ENCODE measurements around the gene IL1R2.

Gene IL1R2

DNA sequence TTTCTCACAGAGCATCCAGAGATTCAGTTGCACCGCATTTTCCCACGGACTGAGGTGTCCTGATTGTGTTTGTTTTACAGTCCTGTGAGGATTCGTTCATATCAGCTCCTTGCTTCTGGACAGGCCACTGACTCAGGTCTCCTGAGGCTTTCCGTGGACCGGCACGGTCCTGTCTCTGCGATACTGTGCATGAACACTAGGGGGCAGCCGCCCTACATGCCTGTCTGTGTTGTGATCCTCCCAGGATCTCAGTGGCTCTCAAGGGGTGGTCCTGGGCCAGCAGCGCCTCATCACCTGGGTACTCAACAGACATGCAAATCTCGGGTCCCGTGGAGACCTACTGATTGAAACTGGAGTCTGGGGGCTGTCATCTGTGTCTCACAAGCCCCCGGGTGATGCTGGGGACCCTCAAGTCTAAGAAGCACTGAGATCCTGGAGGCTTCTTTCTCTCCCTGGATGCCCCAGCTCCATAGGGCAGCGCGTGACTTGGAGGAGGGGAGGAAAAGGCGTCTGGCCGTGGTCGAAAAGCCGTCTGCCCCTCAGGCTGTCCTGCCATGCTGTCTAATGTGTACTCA, 28.9 kb downstream of the IL1R2 start:
- DNase-seq (ENCODE audit: low read depth in 2 of 2), result peak; percentile 65 to 72

GRCh38 chr2:102021779-102022178, 30.0 kb downstream of the IL1R2 start:
- DNase-seq (ENCODE audit: low read depth in 2 of 2), result no peak

GRCh38 chr2:102022884-102023539, 31.3 kb downstream of the IL1R2 start:
- no peak for DNase-seq (ENCODE audit: low read depth in 2 of 2)

DNA sequence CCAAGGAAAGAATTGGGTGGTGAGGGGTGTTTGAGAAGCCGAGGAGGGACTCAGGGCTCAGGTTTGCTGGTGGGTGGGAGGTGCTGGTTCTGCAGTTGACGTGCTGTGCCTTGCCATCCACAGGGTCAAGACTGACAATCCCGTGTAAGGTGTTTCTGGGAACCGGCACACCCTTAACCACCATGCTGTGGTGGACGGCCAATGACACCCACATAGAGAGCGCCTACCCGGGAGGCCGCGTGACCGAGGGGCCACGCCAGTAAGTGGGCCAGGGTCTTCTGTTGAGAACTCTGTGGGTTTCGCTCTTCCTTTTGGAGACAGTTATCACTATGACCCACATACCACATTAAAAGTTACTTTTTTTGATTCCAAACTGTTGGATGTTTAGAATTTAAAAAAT, 32.6 kb downstream of the IL1R2 start:
- no peak for DNase-seq (ENCODE audit: low read depth in 2 of 2)

DNA sequence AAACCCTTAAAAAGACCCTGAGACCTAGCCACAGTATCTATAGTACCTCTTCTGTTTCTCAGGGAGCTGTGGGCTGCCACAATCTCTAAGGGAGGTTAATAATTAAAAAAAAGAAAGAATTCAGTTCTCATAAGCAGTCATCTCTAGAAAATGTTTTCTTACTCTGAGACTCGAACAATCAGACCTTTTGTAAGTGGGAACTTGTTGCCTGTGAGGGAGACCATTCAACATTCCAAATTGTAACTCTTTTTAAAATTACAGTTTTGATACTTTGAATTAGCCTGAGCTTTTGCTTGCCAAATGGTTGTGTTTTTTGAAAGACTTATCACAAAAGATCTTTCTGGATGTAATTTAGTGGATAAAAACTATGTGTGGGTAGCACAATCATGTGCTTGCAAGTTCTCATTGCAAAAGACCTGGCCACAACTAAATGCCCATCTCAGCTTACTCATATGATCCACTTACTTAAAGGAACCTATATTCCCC, 33.3 kb downstream of the IL1R2 start:
- DNase-seq (ENCODE audit: low read depth in 2 of 2), result peak; percentile 51 to 53

DNA sequence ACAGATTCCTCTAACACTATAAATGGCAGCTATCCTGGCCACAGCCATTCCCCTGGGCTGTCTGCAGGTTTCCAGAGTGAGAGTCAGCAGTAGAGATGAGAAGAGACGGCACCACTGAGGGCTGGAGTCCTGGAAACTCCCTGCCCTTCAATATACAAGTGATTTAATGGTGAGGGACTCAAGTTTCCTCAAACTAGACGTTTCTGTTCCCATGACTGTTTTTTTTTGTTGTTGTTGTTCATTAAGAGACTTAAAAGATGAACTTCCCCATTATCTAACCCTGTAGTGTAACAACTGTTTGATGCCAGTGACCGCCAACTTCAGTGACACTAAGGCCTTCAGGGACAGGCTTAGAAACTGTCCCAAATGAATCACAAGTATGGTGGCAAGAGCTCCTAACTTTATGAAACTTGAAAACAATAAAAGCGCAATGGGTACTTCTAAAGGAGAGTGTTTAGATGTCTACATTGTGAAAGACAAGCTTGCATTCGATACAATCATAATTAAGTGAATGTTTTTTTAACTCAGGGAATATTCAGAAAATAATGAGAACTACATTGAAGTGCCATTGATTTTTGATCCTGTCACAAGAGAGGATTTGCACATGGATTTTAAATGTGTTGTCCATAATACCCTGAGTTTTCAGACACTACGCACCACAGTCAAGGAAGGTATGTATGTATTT, 34.0 kb downstream of the IL1R2 start:
- no peak for DNase-seq (ENCODE audit: low read depth in 2 of 2)

- DNase-seq (ENCODE audit: low read depth in 2 of 2), result peak; percentile 74 to 78
Measured at GRCh38 chr2:102027036-102027980, 35.5 kb downstream of the IL1R2 start.

DNA sequence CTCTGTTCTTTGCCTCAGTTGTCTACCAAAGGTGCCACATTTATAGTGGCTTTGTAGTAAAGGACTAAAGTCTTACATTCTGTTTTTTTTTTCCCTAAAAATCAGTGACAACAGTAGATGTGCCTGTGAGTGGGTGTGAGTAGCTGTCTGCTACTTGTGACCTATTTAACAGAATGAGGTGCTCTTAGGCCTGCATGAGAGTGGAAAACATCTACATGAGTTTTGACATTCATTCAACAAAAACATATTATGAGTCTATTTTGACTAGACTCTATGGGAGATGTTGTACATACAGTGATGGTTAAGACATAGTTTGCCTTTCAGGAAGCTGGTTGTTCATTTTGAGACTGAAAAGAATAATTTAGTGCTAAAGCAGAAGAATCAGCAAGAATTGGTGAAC, 36.7 kb downstream of the IL1R2 start:
- no peak for DNase-seq (ENCODE audit: low read depth in 2 of 2)

- no peak for DNase-seq (ENCODE audit: low read depth in 2 of 2)
Measured at GRCh38 chr2:102029405-102029804, 37.6 kb downstream of the IL1R2 start.

- no peak for DNase-seq (ENCODE audit: low read depth in 2 of 2)
Measured at GRCh38 chr2:102029952-102030351, 38.2 kb downstream of the IL1R2 start.

DNA sequence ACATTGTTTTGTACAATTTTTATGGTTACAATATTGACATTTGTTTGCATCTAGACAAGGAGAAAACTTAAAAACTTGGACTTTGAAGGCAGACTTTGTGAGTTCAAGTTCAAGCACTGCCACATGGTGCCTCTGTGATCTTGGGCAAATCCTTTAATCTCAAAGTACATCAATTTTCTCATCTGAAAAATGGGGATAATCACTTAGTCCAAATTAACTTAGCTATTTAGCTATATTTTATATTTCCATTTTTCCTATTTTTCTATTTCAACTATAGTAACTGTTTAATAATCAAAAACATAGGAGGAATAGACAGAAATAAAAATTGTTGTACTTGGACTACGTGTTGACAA, 38.7 kb downstream of the IL1R2 start:
- DNase-seq (ENCODE audit: low read depth in 2 of 2), result no peak

- no peak for DNase-seq (ENCODE audit: low read depth in 2 of 2)
Measured at GRCh38 chr2:102030855-102031527, 39.2 kb downstream of the IL1R2 start.

GRCh38 chr2:102032368-102033030, 40.7 kb downstream of the IL1R2 start:
- no peak for DNase-seq (ENCODE audit: low read depth in 2 of 2)

DNA sequence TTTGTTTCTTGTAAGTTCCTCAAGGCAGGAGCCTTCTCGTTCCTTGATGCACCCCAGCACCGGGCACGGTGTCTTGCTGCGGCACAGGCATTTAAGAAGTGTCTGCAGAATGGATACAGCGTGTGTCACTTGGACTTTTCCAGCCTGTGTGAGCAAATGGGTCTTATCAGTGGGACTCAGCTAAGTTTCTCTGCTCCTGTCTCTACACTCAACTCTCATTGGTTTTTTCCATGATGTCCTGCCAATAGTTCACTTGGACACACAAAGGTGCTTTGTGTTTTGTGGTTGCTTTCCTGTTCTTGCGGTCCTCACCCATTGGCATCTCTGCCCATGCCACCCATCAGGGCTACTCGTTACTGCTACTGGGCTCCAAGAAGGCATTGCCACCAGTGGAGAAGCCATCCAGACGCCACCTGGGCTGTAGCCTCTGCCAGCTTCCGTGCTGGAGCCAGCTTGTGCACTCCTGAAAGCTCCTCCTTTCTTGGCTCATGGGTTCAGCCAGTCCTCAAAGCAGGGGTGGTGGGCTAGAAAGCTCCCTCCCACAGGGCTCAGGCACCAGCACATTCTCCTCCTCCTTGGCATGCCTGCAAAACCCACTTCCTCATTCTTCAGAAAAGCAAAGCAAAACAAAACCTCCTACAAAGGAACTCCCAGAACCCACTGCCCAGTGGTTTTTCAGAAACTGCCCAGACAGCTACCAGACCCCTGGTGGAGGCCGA, 41.4 kb downstream of the IL1R2 start:
- peak; percentile 81 to 84 for DNase-seq (ENCODE audit: low read depth in 2 of 2)

GRCh38 chr2:102033750-102034682, 42.3 kb downstream of the IL1R2 start:
- no peak for DNase-seq (ENCODE audit: low read depth in 2 of 2)

DNA sequence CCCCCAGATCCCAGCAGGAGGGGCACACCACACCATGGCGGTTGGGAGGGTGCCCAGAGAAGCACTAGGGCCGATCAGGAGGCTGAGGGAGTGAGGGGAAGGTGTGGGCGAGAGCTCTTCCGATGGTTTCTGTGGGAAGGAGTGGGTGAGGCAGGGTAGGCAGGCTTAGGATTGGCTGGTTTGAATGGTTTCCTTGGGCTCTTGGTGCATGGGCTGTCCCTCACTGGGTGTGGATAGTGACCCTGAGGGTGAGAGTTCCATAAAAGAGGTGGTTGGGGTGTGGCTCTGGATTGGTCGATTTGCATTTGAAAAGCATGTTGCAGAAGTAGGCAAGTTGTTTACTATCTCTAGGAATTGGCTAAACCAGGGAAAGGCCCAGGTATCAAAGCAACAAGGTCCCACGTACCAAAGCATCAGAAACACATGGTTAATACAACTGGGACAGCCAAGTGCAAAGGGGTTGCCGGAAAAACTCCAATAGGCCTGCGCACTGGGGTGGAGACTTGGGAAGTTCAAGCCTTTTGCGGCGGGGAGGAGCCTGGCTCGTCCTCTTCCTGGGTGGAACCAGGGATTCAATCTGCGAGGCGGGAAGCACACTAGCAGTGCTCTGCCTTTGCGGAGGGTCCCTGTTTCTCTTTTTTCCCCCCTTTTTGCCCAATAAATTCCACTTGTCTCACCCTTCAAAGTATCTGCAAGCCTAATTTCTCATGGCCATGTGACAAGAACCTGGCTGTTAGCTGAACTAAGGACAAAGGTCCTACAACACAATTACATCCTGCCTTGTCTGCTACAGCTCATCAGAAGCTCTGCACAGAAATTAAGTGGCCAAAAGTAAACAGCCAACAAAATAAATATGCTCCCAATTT, 43.2 kb downstream of the IL1R2 start:
- no peak for DNase-seq (ENCODE audit: low read depth in 2 of 2)

DNA sequence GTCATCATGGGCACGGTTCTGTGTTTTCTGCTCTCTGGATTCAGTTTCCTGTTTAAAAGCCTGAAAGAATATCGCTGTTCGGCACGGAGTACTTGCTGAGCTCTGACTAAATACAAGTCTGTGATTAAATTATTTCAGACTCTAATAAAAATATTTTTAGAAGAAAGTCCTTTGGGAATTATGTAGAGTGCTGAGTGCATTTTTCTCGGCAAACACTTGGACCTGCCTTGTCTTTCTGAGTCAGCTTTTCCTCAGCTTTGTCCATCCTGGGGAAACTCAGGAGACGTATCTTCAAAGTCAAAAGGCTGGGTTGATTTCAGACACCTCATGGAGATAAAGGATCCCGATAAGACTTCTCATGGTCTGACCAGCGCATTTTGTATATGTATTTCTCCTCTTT, 45.9 kb downstream of the IL1R2 start:
- DNase-seq (ENCODE audit: low read depth in 2 of 2), result no peak

DNA sequence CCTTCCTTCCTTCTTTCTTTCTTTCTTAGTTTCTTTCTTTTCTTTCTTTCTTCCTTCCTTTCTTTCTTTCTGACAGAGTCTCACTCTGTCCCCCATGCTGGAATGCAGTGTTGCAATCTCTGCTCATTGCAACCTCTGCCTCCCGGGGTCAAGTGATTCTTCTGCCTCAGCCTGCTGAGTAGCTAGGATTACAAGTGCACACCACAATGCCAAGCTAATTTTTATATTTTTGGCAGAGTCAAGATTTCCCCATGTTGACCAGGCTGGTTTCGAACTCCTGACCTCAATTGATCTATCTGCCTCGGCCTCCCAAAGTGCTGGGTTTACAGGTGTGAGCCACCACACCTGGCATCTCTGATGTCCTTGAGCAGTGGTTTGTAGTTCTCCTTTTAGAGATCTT, 48.5 kb downstream of the IL1R2 start:
- no peak for DNase-seq (ENCODE audit: low read depth in 2 of 2)
